MM.1S (cell line): ENCODE results near the gene NMNAT3.
"Not testable (repeated sequence)": the region's sequence is repeated elsewhere in the genome, so short reads cannot be mapped to it uniquely, and the experiment has no call there.

ENCODE experiments used
- DNase-seq: peaks from one replicate; pipeline ENCODE4 v3.0.0-alpha.2; 2015
- H2AFZ ChIP-seq: fragments of 300-600 bp; sonication (generic); 2 replicates; pipeline ENCODE4 v1.6.0; 2016; ENCODE audit warnings: antibody characterized with exemption, low read length
- H3F3A ChIP-seq: fragments of 300-600 bp; sonication (generic); 2 replicates; pipeline ENCODE4 v1.6.1; 2016; ENCODE audit warnings: mild to moderate bottlenecking, antibody characterized with exemption, low read length, moderate library complexity, mixed read lengths; ENCODE audit not compliant: insufficient read depth
- H3K27ac ChIP-seq: fragments of 300-600 bp; sonication (generic); 2 replicates; pipeline ENCODE4 v1.5.1; 2016; ENCODE audit warnings: mild to moderate bottlenecking, low read length
- H3K27me3 ChIP-seq: fragments of 300-600 bp; sonication (generic); replicated peaks from 2 replicates; pipeline ENCODE4 v1.6.0; 2016; ENCODE audit warnings: low read length; ENCODE audit not compliant: insufficient read depth
- H3K36me3 ChIP-seq: fragments of 300-600 bp; sonication (generic); replicated peaks from 2 replicates; pipeline ENCODE4 v1.6.1; 2016; ENCODE audit warnings: mild to moderate bottlenecking, low read length, mixed read lengths; ENCODE audit not compliant: insufficient read depth
- H3K4me1 ChIP-seq: fragments of 300-600 bp; sonication (generic); 2 replicates; pipeline ENCODE4 v1.6.1; 2016; ENCODE audit warnings: low read length, mixed read lengths
- H3K4me2 ChIP-seq: fragments of 300-600 bp; sonication (generic); 2 replicates; pipeline ENCODE4 v1.6.0; 2016; ENCODE audit warnings: low read depth, low read length
- H3K4me3 ChIP-seq: fragments of 300-600 bp; sonication (generic); 2 replicates; pipeline ENCODE4 v1.5.1; 2016; ENCODE audit warnings: low read length, mixed read lengths
- H3K79me2 ChIP-seq: fragments of 300-600 bp; sonication (generic); 2 replicates; pipeline ENCODE4 v1.6.1; 2016; ENCODE audit warnings: mixed run types, low read length, mixed read lengths
- H3K9ac ChIP-seq: fragments of 300-600 bp; sonication (generic); 2 replicates; pipeline ENCODE4 v1.6.1; 2016; ENCODE audit warnings: low read length, mixed read lengths
- H3K9me2 ChIP-seq: fragments of 300-600 bp; sonication (generic); replicated peaks from 2 replicates; pipeline ENCODE4 v1.6.1; 2016; ENCODE audit warnings: mild to moderate bottlenecking, low read length, mixed read lengths; ENCODE audit not compliant: insufficient read depth
- H3K9me3 ChIP-seq: fragments of 300-600 bp; sonication (generic); replicated peaks from 2 replicates; pipeline ENCODE4 v1.6.1; 2016; ENCODE audit warnings: mild to moderate bottlenecking, low read length, mixed read lengths; ENCODE audit not compliant: insufficient read depth
- H4K20me1 ChIP-seq: fragments of 300-600 bp; sonication (generic); 2 replicates; pipeline ENCODE4 v1.6.1; 2016; ENCODE audit warnings: mild to moderate bottlenecking, low read length, moderate library complexity, mixed read lengths; ENCODE audit not compliant: insufficient read depth
- EZH2 ChIP-seq: fragments of 300-600 bp; sonication (generic); optimal IDR thresholded peaks from 2 replicates; pipeline ENCODE3; 2017; ENCODE audit warnings: low read depth, mild to moderate bottlenecking, antibody characterized with exemption, low read length, mixed read lengths
- EZH2phosphoT487 ChIP-seq: fragments of 300-600 bp; sonication (generic); IDR thresholded peaks from 2 replicates; pipeline ENCODE4 v1.6.1; 2018; ENCODE audit warnings: antibody characterized with exemption, low read length
- TF ChIP-seq, protein P1 (sequence below): fragments of 300-600 bp; sonication (generic); IDR thresholded peaks from 2 replicates; pipeline ENCODE4 v1.5.1; 2016; ENCODE audit warnings: antibody characterized with exemption, low read length, mixed read lengths

Gene NMNAT3

DNA sequence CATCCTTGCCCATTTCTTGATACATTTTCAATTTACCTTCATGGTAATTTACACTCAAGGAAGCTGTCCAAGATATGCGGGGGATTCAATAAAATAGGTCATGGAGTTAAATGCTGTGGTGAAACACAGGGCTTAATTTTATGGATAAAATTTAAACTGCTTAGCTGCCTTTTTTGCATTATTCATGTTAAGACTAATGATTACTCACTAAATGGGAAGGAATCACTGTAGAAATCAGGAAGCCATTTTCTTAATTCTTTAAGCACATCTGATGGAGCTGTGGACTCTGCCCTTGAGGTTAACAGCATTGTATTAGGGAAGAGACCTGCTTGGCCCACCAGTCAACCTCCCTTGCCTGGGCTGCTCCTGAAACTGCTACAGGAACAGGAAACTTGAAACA is 75.8 kb downstream of the NMNAT3 start:
- Histone ChIP-seq H3K9ac (no peak overlapping the region), H2AFZ (no peak overlapping the region), H3K4me3 (no peak overlapping the region), H3F3A (no peaks in the 10 kb centered on the region), H4K20me1 (no peaks in the 10 kb centered on the region), H3K4me2 (no peak overlapping the region), H3K27me3 (no peaks in the 10 kb centered on the region), H3K9me3 (no peaks in the 10 kb centered on the region), H3K4me1 (no peaks in the 10 kb centered on the region), H3K9me2 (no peaks in the 10 kb centered on the region), H3K79me2 (no peaks in the 10 kb centered on the region), H3K36me3 (no peaks in the 10 kb centered on the region), H3K27ac (no peak overlapping the region)
- TF ChIP-seq EZH2phosphoT487 (no peak), EZH2 (no peak)
- TF ChIP-seq, protein P1, sequence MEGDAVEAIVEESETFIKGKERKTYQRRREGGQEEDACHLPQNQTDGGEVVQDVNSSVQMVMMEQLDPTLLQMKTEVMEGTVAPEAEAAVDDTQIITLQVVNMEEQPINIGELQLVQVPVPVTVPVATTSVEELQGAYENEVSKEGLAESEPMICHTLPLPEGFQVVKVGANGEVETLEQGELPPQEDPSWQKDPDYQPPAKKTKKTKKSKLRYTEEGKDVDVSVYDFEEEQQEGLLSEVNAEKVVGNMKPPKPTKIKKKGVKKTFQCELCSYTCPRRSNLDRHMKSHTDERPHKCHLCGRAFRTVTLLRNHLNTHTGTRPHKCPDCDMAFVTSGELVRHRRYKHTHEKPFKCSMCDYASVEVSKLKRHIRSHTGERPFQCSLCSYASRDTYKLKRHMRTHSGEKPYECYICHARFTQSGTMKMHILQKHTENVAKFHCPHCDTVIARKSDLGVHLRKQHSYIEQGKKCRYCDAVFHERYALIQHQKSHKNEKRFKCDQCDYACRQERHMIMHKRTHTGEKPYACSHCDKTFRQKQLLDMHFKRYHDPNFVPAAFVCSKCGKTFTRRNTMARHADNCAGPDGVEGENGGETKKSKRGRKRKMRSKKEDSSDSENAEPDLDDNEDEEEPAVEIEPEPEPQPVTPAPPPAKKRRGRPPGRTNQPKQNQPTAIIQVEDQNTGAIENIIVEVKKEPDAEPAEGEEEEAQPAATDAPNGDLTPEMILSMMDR = no peak
- no peak for DNase-seq

DNA sequence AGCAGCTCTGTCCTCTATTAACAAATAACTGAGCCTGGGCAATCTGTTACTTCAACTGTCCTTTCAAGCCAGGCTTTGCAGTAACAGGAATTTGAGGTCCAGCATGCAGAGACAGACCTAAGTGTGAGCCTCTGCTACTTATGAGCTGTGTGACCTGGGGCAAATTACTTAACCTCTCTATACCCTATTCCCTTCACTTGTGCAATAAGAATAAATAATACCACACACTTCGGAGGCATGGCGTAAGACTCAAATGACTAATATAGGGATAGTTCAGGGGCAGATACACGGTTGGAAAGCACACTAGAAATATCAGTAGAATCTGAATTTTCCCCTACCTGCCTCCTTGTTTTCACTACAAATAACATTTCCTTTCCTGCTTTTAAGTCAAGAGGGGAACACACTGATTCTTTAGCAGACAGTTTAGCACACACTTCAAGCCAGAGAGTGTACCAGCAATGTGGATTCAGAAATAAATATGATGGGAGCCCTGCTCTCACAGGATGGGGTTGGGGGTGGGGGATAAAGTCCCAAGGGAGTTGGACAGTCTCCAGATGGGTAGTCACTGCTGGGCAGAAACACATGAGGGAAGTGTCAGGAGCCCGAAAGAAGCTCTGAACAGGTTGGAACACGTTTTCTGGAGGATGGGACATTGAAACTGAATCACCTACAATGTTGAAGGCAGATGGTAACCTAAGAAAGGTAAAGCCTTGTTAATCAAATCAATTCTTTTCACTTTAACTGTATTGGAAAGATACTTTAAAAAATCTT is 76.4 kb downstream of the NMNAT3 start:
- Histone ChIP-seq H3K36me3 (no peaks in the 10 kb centered on the region), H3K9me3 (no peaks in the 10 kb centered on the region), H3K9me2 (no peaks in the 10 kb centered on the region), H3K27me3 (no peaks in the 10 kb centered on the region), H3K79me2 (no peaks in the 10 kb centered on the region), H3K9ac (no peak overlapping the region), H3K27ac (no peak overlapping the region), H3F3A (no peaks in the 10 kb centered on the region), H3K4me2 (no peak overlapping the region), H3K4me3 (no peak overlapping the region), H3K4me1 (no peaks in the 10 kb centered on the region), H2AFZ (no peak overlapping the region), H4K20me1 (no peaks in the 10 kb centered on the region)
- DNase-seq = no peak
- TF ChIP-seq EZH2 = no peak
- TF ChIP-seq, protein P1 = no peak
- TF ChIP-seq EZH2phosphoT487 = no peak

DNA sequence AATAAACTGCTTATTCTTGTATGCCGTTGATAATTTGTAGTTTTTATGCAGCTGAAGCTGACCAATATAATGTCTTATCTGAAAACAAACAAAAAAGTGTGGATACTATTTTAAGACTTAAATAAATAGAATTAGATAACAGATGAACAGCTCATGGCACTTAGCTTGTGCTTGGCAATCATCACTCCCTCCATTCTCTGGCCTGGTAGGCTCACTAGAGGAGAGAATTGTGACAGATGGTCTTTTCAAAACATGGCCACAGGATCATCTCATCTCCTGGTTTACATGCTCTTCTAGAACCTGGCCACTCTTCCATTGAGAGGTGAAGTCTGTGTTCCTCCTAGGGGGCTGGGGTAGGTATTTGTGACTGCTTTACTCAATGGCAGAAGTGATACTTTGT is 79.8 kb downstream of the NMNAT3 start:
- no peak overlapping the region for H2AFZ ChIP-seq
- no peak overlapping the region for H3K27ac ChIP-seq
- no peak overlapping the region for H3K4me2 ChIP-seq
- no peaks in the 10 kb centered on the region for H3K9me2 ChIP-seq
- no peak for TF ChIP-seq EZH2phosphoT487
- TF ChIP-seq, protein P1 = no peak
- TF ChIP-seq EZH2 = no peak
- H3K27me3 ChIP-seq = no peaks in the 10 kb centered on the region
- H3K36me3 ChIP-seq = no peaks in the 10 kb centered on the region
- no peak overlapping the region for H3K4me3 ChIP-seq
- H3K9me3 ChIP-seq = no peaks in the 10 kb centered on the region
- no peaks in the 10 kb centered on the region for H3F3A ChIP-seq
- H3K9ac ChIP-seq = no peak overlapping the region
- H3K79me2 ChIP-seq = no peaks in the 10 kb centered on the region
- no peak for DNase-seq
- no peaks in the 10 kb centered on the region for H4K20me1 ChIP-seq
- no peaks in the 10 kb centered on the region for H3K4me1 ChIP-seq

DNA sequence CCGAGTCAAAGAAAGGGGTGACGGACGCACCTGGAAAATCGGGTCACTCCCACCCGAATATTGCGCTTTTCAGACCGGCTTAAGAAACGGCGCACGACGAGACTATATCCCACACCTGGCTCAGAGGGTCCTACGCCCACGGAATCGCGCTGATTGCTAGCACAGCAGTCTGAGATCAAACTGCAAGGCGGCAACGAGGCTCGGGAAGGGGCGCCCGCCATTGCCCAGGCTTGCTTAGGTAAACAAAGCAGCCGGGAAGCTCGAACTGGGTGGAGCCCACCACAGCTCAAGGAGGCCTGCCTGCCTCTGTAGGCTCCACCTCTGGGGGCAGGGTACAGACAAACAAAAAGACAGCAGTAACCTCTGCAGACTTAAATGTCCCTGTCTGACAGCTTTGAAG is 86.6 kb downstream of the NMNAT3 start:
- H3F3A ChIP-seq, H3K27me3 ChIP-seq, H3K9ac ChIP-seq, H3K9me3 ChIP-seq, H3K4me3 ChIP-seq, H3K79me2 ChIP-seq, H2AFZ ChIP-seq, DNase-seq, H3K9me2 ChIP-seq, H3K36me3 ChIP-seq, H3K4me2 ChIP-seq, H4K20me1 ChIP-seq, H3K27ac ChIP-seq: not testable (repeated sequence)
- peaks cover 12% of the 10 kb centered on the region for H3K4me1 ChIP-seq
